ENCODE data around the gene MPPED1. TPM values are rescaled to one million over a fixed set of nuclear protein-coding genes. Genes with fewer than 3 reads are reported as not detected.

MPPED1 gene
- total and polyA plus RNA-seq, 2 donors (not counting 3 experiments of a cell fraction or from before 2014, with no cell fraction given): not detected

- Histone ChIP-seq H3K9me1 (replicated peaks; ENCODE audit: control insufficient read depth, extremely low read depth, insufficient read depth, low read length) (no peaks in the 10 kb centered on the region), H3K79me2 (ENCODE audit: control insufficient read depth, insufficient read depth, low read length) (no peaks in the 10 kb centered on the region), H3K27ac (ENCODE audit: insufficient read depth, low read depth, low read length) (no peak overlapping the region), H4K20me1 (replicated peaks; ENCODE audit: control insufficient read depth, extremely low read depth, insufficient read depth, low read length) (no peaks in the 10 kb centered on the region), H3K4me1 (ENCODE audit: control insufficient read depth, extremely low read depth, insufficient read depth, low read length) (no peaks in the 10 kb centered on the region), H3K36me3 (ENCODE audit: control insufficient read depth in 2 of 2, extremely low read depth in 1 of 2, insufficient read depth in 2 of 2, low read length in 2 of 2) (no peaks in the 10 kb centered on the region), H2AFZ (ENCODE audit: low read depth, low read length) (no peak overlapping the region), H3K9me3 (replicated peaks; ENCODE audit: control insufficient read depth, insufficient read depth, low read length) (no peaks in the 10 kb centered on the region), H3K27me3 (ENCODE audit: control insufficient read depth in 2 of 2, insufficient read depth in 2 of 2, low read length in 2 of 2) (peaks cover 17 to 24% of the 10 kb centered on the region in 2 experiments), H3K9ac (replicated peaks; ENCODE audit: extremely low read depth, insufficient read depth, low read length) (no peak overlapping the region), H3K4me2 (ENCODE audit: insufficient read depth, low read length) (no peak overlapping the region), H3K4me3 (replicated peaks in 1 of 3; ENCODE audit: insufficient read depth in 1 of 3, low read depth in 1 of 3, low read length in 3 of 3) (no peak overlapping the region)
- no peak for DNase-seq (ENCODE audit: low read depth, low spot score)
- POLR2A ChIA-PET: no interaction called here
- intact Hi-C loops (cut with micrococcal nuclease) (no loop called here), dilution Hi-C loops (cut with MboI; ENCODE audit: extremely low pct_ligation_motif_present, low sequenced_read_pairs) (no loop called here)
- BruUV-seq (replicated peaks): no TSS peak
- CTCF ChIA-PET: interaction anchor here (1.0 to 7.9 kb wide), 2 partner anchors 35 to 152 kb away, joined by 3 to 89 read pairs; no protein-coding TSS in a partner anchor
- no peak for FAIRE-seq
- TF ChIP-seq MYC (IDR thresholded peaks at IDR 0.05; ENCODE audit: low read depth, low read length): no peak
- TF ChIP-seq, protein P1, sequence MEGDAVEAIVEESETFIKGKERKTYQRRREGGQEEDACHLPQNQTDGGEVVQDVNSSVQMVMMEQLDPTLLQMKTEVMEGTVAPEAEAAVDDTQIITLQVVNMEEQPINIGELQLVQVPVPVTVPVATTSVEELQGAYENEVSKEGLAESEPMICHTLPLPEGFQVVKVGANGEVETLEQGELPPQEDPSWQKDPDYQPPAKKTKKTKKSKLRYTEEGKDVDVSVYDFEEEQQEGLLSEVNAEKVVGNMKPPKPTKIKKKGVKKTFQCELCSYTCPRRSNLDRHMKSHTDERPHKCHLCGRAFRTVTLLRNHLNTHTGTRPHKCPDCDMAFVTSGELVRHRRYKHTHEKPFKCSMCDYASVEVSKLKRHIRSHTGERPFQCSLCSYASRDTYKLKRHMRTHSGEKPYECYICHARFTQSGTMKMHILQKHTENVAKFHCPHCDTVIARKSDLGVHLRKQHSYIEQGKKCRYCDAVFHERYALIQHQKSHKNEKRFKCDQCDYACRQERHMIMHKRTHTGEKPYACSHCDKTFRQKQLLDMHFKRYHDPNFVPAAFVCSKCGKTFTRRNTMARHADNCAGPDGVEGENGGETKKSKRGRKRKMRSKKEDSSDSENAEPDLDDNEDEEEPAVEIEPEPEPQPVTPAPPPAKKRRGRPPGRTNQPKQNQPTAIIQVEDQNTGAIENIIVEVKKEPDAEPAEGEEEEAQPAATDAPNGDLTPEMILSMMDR (IDR thresholded peaks at IDR 0.05; ENCODE audit: extremely low read depth in 1 of 2, insufficient read depth in 1 of 2, low read depth in 1 of 2, low read length in 2 of 2): no peak
- no peak for TF ChIP-seq EZH2 (IDR thresholded peaks at IDR 0.05; ENCODE audit: borderline replicate concordance, low read depth, low read length, severe bottlenecking)
- TF ChIP-seq GATA2 (IDR thresholded peaks at IDR 0.05; ENCODE audit: insufficient read depth, insufficient read length, low read depth, low read length): no peak
- TF ChIP-seq POLR2A (IDR thresholded peaks at IDR 0.05; ENCODE audit: low read depth, low read length): no peak
- TF ChIP-seq FOS (IDR thresholded peaks at IDR 0.05; ENCODE audit: borderline replicate concordance, insufficient read depth, low read length): no peak
- TF ChIP-seq POLR2AphosphoS5 (IDR thresholded peaks at IDR 0.05; ENCODE audit: insufficient read depth, low read depth, low read length): no peak
- TF ChIP-seq MAX (IDR thresholded peaks at IDR 0.05; ENCODE audit: insufficient read depth, insufficient read length): no peak
- TF ChIP-seq JUN (IDR thresholded peaks at IDR 0.05; ENCODE audit: borderline replicate concordance, insufficient read depth, insufficient read length, low read depth): no peak
Observed at GRCh38 chr22:43381693-43382092, 30.1 kb upstream of the MPPED1 start.
